ENCODE results near the gene MLXIPL.
"Not testable (repeated sequence)": the region's sequence is repeated elsewhere in the genome, so short reads cannot be mapped to it uniquely, and the experiment has no call there.

MLXIPL gene

GRCh38 chr7:73577627-73578341, 46.5 kb downstream of the MLXIPL start:
- no peak for DNase-seq

DNA sequence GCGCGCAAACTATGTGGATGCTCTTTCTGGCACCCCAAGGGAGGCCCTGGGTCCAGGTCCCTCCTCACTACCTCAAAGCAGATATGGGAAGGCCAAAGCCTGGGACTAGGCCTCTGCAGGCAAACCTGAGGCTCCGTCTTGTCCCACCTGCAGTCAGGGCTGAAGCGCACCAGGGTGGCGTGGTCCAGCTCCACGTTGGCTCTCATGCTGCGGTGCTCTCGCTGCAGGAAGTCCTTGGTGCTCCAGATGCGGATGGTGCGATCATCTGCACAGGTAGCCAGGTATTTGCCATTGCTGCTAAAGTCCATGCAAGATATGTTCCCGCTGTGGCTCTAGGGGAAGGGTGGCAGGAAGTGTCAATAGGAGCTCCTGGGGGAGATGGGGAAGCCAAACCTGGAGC, 50.5 kb downstream of the MLXIPL start:
- no peak for DNase-seq

GRCh38 chr7:73573276-73573675, 51.0 kb downstream of the MLXIPL start:
- DNase-seq, result no peak

- no peak for DNase-seq
Measured at GRCh38 chr7:73572767-73573186, 51.5 kb downstream of the MLXIPL start.

GRCh38 chr7:73570977-73571376, 53.3 kb downstream of the MLXIPL start:
- no peak for DNase-seq

- DNase-seq, result no peak
Measured at GRCh38 chr7:73570521-73570920, 53.8 kb downstream of the MLXIPL start.

DNA sequence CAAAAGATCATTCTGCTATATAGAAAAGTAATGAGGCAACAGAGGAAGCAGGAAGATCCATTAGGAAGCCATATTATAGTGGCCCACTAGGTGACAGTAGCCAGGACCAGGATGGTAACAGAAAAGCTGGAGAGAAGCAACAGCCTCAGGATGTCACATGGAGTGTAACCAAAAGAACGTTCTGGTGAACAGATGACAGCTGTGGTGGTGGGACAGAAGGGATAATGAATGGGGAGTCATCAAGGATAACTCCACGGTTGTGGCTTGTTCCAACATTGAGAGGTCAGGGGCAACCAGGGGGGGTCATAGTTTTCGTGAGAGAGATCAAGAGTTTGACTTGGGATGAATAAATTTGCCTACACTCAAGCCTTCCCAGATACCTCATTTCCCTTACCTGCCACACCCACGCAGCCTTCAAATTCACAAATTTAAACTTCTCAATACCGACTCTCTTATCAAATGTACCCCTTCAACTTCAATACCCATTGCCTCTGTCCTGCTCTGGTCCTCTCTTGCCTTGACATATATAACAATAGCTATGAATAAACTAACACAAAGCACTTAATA, 55.2 kb downstream of the MLXIPL start:
- DNase-seq, result no peak

DNA sequence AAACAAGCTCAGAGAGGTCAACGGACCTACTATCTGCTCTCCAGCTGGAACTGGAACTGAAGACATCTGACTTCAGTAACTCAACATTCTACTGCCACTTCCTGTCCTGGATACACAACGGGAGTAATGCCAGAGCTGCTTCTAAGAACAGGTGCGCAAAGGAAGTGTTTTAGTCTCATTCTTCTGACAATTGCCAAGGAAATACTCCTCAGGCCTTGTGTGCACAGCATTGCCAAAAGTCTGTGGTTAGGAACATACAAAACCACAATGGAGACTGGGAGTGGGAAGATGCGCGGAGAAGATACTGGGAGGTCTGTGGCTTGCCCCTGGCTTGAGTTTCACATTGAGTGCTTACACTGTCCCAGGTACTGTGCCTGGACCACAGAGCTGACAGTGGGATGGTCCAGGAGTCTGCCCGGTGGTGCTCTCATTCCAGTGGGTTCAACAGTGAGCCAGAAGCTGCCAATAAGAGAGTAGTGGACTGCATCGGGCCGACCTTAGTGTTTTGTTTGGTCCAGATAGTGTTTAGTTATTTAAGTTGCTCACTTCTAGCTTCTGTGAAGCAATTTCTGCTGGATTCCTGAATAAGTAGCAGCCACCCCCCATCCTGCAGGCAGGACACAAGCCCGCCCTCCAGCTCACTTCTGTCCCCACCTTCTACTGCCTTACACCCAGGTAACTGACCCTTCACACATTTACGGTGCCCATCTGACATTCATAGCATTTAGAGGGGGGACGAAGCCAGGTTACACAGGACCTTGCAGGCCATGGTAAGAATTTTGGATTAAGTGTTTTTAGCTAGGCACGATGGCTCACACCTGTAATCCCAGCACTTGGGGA, 56.3 kb downstream of the MLXIPL start:
- no peak for DNase-seq

- no peak for DNase-seq
Measured at GRCh38 chr7:73567140-73567539, 57.2 kb downstream of the MLXIPL start.

GRCh38 chr7:73566431-73566830, 57.9 kb downstream of the MLXIPL start:
- DNase-seq, result not testable (repeated sequence)

GRCh38 chr7:73565675-73566340, 58.5 kb downstream of the MLXIPL start:
- no peak for DNase-seq

DNA sequence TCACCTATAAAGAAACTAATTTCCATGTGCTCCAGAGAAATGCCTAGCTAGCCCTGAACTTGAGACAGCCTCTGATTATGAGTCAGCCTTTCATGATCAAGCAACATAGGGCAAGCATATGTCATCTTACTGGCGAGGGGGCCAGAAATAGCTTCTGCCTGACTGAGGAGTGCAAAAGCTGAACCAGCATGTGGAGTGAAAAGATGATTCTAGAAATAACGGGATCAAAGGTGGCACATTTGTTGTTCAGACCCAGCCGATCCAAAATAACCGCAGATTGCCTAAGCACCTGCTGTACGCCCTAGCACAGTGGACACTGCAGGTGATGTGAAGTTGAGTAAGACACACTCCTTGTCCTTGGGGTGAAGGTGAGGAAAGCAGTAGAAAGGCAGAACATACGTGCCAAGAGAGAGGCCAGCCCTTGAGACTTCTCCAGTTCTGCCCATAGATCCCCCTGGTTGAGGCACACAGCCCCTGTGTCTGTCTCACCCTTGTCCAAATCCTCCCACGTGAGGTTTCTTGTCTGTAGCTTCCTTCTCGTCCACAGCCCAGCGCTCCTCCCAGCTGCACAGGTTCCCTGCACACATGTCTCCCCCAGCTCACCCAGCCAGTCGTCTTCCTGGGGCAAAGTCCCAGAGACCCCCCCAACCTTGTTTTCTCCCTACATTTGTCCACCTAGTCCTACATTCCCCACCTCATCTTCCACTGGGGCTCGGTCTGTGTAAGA, 64.0 kb downstream of the MLXIPL start:
- DNase-seq, result peak in 1 of 2 experiments; percentile 19

GRCh38 chr7:73557397-73558257, 66.7 kb downstream of the MLXIPL start, which contains the start of gene BCL7B:
TSS of gene BCL7B (minus strand) at chr7:73557690. CDS start at chr7:73557578, 112 bp downstream.
- peak; percentile 24 to 56 for DNase-seq

GRCh38 chr7:73557108-73557396, 67.3 kb downstream of the MLXIPL start:
- DNase-seq, result peak; percentile 74 to 91

DNA sequence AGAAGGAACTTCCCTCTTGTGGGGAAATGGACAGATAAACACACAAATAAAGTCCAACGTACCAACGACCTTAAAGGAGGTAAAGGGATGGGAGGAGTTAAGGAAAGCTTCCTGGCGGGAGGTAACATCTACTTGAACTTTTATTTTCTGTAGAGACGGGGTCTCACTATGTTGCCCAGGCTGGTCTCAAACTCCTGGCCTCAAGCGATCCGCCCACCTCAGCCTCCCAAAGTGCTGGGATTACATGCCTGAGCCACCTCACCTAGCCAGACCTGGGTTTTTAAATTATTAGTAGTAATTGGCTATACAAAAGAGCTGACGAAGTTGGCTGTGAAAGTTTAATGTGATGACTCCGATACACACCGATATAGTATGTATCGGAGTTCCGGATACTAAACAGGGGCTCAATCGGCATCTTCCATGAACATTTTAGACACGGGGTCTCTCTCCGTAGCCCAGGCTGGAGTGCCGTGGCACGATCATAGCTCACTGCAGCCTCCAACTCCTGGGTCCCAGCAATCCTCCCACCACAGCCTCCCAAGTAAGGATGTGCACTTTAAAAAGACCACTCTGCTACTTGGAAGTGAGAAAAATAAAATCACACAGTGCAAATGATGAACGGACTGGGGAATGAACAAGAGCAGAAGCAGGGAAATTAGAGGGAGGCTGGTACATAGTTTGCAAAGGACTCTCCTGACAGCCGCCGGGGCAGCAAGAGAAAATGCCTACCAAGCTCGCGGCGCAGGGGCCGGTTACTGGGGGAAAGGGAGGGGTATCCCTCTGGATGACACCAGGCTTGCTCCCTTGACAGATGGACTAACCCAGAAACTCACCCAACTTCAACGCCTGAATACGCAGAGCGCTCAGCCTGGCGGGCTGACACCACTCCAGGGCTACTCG, 67.9 kb downstream of the MLXIPL start:
- no peak for DNase-seq

GRCh38 chr7:73555411-73555982, 68.8 kb downstream of the MLXIPL start:
- DNase-seq, result no peak

GRCh38 chr7:73550093-73550492, 74.2 kb downstream of the MLXIPL start:
- DNase-seq, result not testable (repeated sequence)

- DNase-seq, result no peak
Measured at GRCh38 chr7:73549176-73549575, 75.1 kb downstream of the MLXIPL start.

- no peak for DNase-seq
Measured at GRCh38 chr7:73547841-73548240, 76.5 kb downstream of the MLXIPL start.

GRCh38 chr7:73544678-73545077, 79.6 kb downstream of the MLXIPL start:
- no peak for DNase-seq
